ENCODE results near the gene CAMK1D.

- TF ChIP-seq TCF4 (CRISPR knock-in tag; IDR thresholded peaks at IDR 0.05; ENCODE audit: borderline replicate concordance): no peak
- no peak for TF ChIP-seq PATZ1 (CRISPR knock-in tag; IDR thresholded peaks at IDR 0.05; ENCODE audit: borderline replicate concordance)
- TF ChIP-seq RARB (CRISPR knock-in tag; IDR thresholded peaks at IDR 0.05): no peak
- no peak for TF ChIP-seq CSDC2 (CRISPR knock-in tag; IDR thresholded peaks at IDR 0.05)
- TF ChIP-seq CREB5 (CRISPR knock-in tag; IDR thresholded peaks at IDR 0.05; ENCODE audit: low read depth): no peak
- no peak for TF ChIP-seq PPARA (CRISPR knock-in tag; IDR thresholded peaks at IDR 0.05; ENCODE audit: borderline replicate concordance)
- TF ChIP-seq POU6F1 (CRISPR knock-in tag; IDR thresholded peaks at IDR 0.05; ENCODE audit: borderline replicate concordance, low read depth): no peak
- TF ChIP-seq TOX (CRISPR knock-in tag; IDR thresholded peaks at IDR 0.05; ENCODE audit: borderline replicate concordance): no peak
- no peak for TF ChIP-seq OSR1 (CRISPR knock-in tag; IDR thresholded peaks at IDR 0.05)
Observed at GRCh38 chr10:12613136-12613535, 263.8 kb downstream of the CAMK1D start.

Data from SK-N-SH treated with all-trans-retinoic acid at 6 μM for 48 hours (cell line).